22Rv1 (cell line): ENCODE measurements around the gene RFESD.
"Not testable (repeated sequence)": the region's sequence is repeated elsewhere in the genome, so short reads cannot be mapped to it uniquely, and the experiment has no call there.

ENCODE experiments used
- H3K27ac ChIP-seq: fragments of 450-650 bp; 2 replicates; pipeline ENCODE4 v1.5.1; 2017
- ZFX ChIP-seq: fragments of 450-650 bp; IDR thresholded peaks from 2 replicates; pipeline ENCODE4 v1.6.1; 2017; ENCODE audit warnings: antibody characterized with exemption, borderline replicate concordance
- TF ChIP-seq, protein P1 (sequence below): fragments of 450-650 bp; IDR thresholded peaks from 2 replicates; pipeline ENCODE4 v1.5.1; 2017; ENCODE audit warnings: mild to moderate bottlenecking

The RFESD gene

DNA sequence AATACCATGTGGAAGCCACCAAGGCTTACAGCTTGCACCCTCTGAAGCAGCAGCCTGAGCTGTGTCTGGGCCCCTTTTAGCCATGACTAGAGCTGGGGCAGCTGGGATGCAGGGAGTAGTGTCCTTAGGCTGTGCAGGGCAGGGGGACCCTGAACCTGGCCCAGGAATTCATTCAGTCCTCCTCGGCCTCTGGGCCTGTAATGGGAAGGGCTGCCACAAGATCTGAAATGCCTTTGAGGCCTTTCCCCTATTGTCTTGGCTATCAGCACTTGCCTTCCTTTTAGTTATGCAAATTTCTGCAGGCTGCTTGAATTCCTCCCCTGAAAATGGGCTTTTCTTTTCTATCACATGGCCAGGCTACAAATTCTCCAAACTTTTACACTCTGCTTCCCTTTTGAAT, 17.6 kb upstream of the RFESD start:
- TF ChIP-seq ZFX: no peak
- TF ChIP-seq, protein P1, sequence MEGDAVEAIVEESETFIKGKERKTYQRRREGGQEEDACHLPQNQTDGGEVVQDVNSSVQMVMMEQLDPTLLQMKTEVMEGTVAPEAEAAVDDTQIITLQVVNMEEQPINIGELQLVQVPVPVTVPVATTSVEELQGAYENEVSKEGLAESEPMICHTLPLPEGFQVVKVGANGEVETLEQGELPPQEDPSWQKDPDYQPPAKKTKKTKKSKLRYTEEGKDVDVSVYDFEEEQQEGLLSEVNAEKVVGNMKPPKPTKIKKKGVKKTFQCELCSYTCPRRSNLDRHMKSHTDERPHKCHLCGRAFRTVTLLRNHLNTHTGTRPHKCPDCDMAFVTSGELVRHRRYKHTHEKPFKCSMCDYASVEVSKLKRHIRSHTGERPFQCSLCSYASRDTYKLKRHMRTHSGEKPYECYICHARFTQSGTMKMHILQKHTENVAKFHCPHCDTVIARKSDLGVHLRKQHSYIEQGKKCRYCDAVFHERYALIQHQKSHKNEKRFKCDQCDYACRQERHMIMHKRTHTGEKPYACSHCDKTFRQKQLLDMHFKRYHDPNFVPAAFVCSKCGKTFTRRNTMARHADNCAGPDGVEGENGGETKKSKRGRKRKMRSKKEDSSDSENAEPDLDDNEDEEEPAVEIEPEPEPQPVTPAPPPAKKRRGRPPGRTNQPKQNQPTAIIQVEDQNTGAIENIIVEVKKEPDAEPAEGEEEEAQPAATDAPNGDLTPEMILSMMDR: no peak

DNA sequence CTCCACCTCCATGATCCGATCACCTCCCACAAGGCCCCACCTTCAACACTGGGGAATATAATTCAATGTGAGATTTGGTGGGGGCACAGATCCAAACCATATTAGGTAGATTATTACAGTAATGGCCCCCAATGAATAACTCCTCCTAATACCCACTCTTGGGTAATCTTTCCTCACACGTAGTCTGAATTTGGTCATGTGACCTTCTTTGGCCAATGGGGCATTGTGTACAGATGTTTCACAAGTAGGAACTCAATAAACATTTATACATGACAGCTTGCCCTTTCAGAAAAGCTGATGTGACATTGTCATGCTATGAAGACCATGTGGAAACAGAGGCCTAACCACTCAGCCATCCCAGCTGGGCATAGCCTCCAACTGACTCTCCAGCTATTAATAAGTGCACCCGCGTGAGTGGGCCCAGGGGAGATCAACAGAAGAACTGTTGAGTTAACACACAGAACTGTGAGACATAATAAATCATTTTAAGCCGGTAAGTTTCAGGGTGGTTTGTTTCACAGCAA, 16.1 kb upstream of the RFESD start:
- TF ChIP-seq, protein P1: no peak
- no peak for TF ChIP-seq ZFX
- H3K27ac ChIP-seq: no peak overlapping the region

More for the DNA sequence above, 17.6 kb upstream of the RFESD start:
- H3K27ac ChIP-seq: no peak overlapping the region

DNA sequence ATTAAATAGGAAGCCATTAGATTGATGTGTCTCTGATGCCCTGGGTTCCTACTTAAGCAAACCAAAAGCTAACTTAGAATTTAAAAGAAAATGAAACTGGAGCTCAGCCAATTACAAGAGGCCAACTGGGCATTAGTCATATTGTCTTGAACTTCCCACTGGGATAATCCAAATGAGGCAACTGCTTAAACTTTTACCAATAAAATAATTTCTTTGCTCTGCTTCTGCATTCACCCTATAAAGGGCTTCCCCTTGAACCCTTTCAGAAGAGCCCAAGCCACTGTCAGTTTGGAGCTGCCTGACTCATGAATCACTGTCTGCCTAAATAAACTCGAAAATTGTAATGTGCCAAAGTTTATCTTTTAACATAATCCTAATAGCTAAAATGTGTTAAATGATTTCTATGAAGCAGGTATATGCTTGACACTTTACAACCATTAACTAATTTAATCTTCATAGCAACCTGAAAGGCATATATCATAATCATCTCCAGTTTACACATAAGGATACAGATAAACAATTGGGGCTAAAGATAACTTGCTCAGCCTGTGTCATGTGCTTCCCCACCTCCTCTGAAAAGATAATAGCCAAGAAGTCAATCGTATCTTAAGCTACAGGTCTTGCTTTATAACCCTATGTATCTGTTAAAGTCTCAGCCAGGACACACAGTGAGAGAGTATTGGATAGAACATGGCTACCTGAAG, 15.2 kb upstream of the RFESD start:
- H3K27ac ChIP-seq: no peak overlapping the region
- TF ChIP-seq, protein P1: no peak
- TF ChIP-seq ZFX: no peak

DNA sequence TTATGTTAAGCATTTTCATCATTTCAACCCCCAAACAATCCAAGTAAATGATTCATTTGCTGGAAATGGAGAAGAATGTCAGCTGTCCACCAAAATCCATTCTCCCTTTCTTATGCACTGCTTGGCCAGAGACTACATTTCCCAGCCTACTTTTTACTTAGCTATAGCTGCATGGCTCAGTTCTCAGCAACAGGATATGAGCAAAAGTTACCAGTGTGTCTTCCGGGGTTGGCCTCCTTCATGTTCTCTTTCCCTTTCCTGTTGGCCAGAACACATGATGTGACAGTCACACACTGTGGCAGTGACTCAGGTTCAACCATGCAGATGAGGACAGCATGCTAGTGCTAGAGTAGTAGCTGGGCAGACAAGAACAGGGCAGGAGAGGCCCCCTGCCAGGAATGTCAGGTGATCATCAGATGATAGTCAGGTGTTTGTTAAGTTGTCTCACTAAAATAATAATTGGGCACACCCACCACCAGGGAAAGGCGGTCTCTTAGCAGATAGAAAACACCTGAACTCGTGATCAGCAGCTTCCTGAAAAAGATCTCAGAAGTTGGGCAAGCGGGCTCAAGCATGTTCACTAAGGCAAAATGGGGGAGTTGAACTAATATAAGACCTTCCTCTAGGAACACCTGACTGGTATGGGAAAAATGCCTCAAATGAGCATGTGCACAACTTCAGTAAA, 14.4 kb upstream of the RFESD start:
- H3K27ac ChIP-seq: no peak overlapping the region
- no peak for TF ChIP-seq ZFX
- TF ChIP-seq, protein P1: no peak

DNA sequence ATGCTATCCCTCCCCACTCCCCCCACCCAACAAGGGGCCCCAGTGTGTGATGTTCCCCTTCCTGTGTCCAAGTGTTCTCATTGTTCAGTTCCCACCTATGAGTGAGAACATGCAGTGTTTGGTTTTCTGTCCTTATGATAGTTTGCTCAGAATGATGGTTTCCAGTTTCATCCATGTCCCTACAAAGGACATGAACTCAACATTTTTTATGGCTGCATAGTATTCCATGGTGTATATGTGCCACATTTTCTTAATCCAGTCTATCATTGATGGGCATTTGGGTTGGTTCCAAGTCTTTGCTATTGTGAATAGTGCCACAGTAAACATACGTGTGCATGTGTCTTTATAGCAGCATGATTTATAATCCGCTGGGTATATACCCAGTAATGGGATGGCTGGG, 13.6 kb upstream of the RFESD start:
- not testable (repeated sequence) for H3K27ac ChIP-seq

DNA sequence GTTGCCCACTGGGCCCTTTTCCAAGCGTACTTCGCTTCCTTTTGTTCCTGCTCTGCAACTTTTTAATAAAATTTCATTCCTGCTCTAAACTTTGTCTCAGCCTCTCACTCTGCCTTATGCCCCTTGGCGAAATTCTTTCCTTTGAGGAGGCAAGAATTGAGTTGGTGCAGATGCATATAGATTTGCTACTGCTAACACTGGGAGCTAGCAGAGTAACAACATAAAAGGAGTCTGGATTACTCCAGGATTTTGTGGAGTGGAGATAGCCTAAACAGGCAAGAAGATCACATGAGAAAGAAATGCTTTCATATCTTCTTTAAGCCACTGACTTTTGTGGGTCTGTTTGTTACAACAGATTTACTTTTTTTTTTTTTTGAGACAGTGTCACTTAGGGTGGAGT, 12.9 kb upstream of the RFESD start:
- no peak overlapping the region for H3K27ac ChIP-seq
- TF ChIP-seq, protein P1: no peak
- TF ChIP-seq ZFX: no peak

DNA sequence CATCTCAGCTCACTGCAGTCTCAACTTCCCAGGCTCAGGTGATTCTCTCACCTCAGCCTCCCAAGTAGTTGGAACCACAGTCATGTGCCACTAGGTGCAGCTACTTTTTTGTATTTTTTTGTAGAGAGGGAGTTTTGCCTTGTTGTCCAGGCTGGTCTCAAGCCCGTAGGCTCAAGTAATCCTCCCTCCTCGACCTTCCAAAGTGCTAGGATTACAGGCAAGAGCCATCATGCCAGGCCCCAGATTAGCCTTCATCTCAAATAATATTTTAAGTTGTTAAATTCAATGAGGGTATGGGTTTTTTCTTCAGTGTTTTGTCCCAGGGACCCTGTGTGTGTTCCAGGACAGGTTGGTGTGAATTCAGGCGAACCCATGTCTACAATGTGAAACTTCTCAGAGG, 12.5 kb upstream of the RFESD start:
- no peak overlapping the region for H3K27ac ChIP-seq
- no peak for TF ChIP-seq ZFX
- TF ChIP-seq, protein P1: no peak
